NCI-H1105 (cell line): ENCODE measurements around the gene ZDHHC14.

Experiments
- DNase-seq: peaks from one replicate; lab custom pipeline; 2025; lab: John Stamatoyannopoulos, UW

The ZDHHC14 gene

GRCh38 chr6:157721830-157722229 is 340.8 kb downstream of the ZDHHC14 start:
- no peak for DNase-seq

- DNase-seq = no peak
These were observed 342.4 kb downstream of the ZDHHC14 start for GRCh38 chr6:157723376-157723775.

GRCh38 chr6:157724138-157724820 is 343.3 kb downstream of the ZDHHC14 start:
- no peak for DNase-seq

DNA sequence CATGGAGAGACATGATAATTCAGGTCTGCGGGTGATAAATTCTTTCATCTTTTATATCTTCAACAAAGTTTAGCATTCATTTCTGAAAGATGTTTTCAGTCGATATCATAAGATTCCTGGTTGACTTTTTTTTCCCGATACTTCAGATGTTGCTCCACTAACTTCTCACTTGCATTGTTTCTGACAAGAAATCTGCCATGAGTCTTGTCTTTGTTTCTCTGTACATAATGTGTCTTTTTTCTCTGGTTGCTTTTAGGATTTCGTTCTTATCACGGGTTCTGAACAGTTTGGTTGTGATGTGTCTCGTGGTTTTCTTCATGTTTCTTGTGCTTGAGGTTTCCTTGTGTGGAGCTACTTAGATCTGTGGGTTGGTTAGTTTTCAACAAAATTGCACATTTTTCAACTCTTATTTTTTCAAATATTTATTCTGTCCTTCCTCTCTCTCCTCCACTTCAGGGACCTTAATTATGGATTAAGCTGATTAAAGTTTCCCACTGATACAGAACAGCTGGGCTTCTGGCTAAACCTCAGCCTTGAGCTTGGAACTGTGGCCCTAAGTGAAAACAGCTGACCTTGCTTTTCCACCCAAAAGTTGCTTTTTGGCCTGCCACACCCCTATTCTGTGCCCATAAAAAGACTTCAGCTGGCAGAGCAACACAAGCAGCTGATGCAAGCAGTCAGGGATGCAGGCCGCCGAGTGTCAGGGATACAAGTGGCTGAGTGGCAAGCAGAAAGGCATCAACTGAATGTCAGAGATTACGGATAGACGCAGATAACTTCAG is 344.2 kb downstream of the ZDHHC14 start:
- no peak for DNase-seq

GRCh38 chr6:157725836-157726235 is 344.8 kb downstream of the ZDHHC14 start:
- no peak for DNase-seq

- no peak for DNase-seq
These were observed 346.1 kb downstream of the ZDHHC14 start for GRCh38 chr6:157726892-157727628.
